HepG2 (cell line): ENCODE data around the gene HSPA5. TPM values are rescaled to one million over a fixed set of nuclear protein-coding genes. Genes with fewer than 3 reads are reported as not detected.

Source experiments
- ATAC-seq: fragments of 200-7000 bp; cut with Tn5 transposase; 3 replicates; pipeline ENCODE4 v1.9.1; 2020; ENCODE audit warnings: mild to moderate bottlenecking, moderate library complexity
- BruUV-seq: library from RNA; stranded (reverse); fragments of 400-500 nt; replicated peaks from 2 replicates; lab custom pipeline; 2021; lab: Mats Ljungman, UMichigan
- CTCF ChIA-PET: fragments of 300-600 bp; formaldehyde crosslinking; extraction: SDS; loops from one replicate; lab custom pipeline; 2021; ENCODE audit warnings: low total read pairs, inconsistent platforms, low intra/inter-chr PET ratio; lab: Yijun Ruan, JAX
- POLR2A ChIA-PET: fragments of 350-600 bp; sonication (Branson Sonifier 250); formaldehyde crosslinking; loops from one replicate; lab custom pipeline; 2020; ENCODE audit warnings: antibody characterized with exemption, inconsistent platforms; lab: Yijun Ruan, JAX
- DNase-seq: peaks from one replicate; pipeline ENCODE4 v3.0.0-alpha.2; 2015; ENCODE audit warnings: low spot score
- FAIRE-seq: peaks from 3 replicates; lab custom pipeline; 2011; peaks lifted over from hg19 to GRCh38; lab: Jason Lieb, UNC
- H2AFZ ChIP-seq: one replicate; pipeline ENCODE4 v1.6.1; 2011; ENCODE audit warnings: low read length, inconsistent platforms
- H3K27ac ChIP-seq: fragments of 300-600 bp; 3 replicates; pipeline ENCODE4 v1.8.0; 2011; ENCODE audit warnings: mixed run types, mild to moderate bottlenecking, mixed read lengths, low read length, inconsistent platforms; ENCODE audit not compliant: insufficient read depth; ENCODE audit errors: extremely low read length
- H3K27me3 ChIP-seq, 2 experiments: fragments of 200-600 bp in 1 of 2; 2 replicates in 1 of 2; 3 replicates in 1 of 2; pipeline versions ENCODE4 v1.6.0 to v1.8.0; 2011; ENCODE audit warnings: low read length in 2 of 2, mild to moderate bottlenecking in 2 of 2, moderate library complexity in 2 of 2, inconsistent platforms in 1 of 2; ENCODE audit not compliant: insufficient read depth in 2 of 2, control insufficient read depth in 1 of 2
- H3K36me3 ChIP-seq, 2 experiments: fragments of 200-600 bp in 1 of 2; replicated peaks in 1 of 2; 2 replicates in 1 of 2; 3 replicates in 1 of 2; pipeline versions ENCODE4 v1.5.1 to v1.8.0; 2011; ENCODE audit warnings: low read length in 2 of 2, inconsistent platforms in 1 of 2; ENCODE audit not compliant: insufficient read depth in 2 of 2, control insufficient read depth in 1 of 2
- H3K4me1 ChIP-seq: 2 replicates; pipeline ENCODE4 v1.5.1; 2012; ENCODE audit warnings: low read length, inconsistent platforms; ENCODE audit not compliant: insufficient read depth
- H3K4me2 ChIP-seq: 2 replicates; pipeline ENCODE4 v1.6.0; 2011; ENCODE audit warnings: low read depth, low read length, inconsistent platforms
- H3K4me3 ChIP-seq, 3 experiments: fragments of 200-600 bp in 1 of 3; sonication (generic), shearing (Covaris generic) in 1 of 3; replicated peaks in 1 of 3; 2 replicates each; pipeline ENCODE4 v1.5.1; 2011 to 2016; ENCODE audit warnings: low read length in 3 of 3, inconsistent platforms in 2 of 3, low read depth in 2 of 3, mild to moderate bottlenecking in 2 of 3, control low read depth in 1 of 3, mixed read lengths in 1 of 3; ENCODE audit not compliant: insufficient read depth in 1 of 3
- H3K79me2 ChIP-seq: one replicate; pipeline ENCODE4 v1.6.1; 2011; ENCODE audit warnings: low read length, inconsistent platforms; ENCODE audit not compliant: insufficient read depth
- H3K9ac ChIP-seq: 2 replicates; pipeline ENCODE4 v1.6.0; 2011; ENCODE audit warnings: mild to moderate bottlenecking, low read depth, low read length, inconsistent platforms; ENCODE audit not compliant: insufficient read depth
- H3K9me3 ChIP-seq: 2 replicates; pipeline ENCODE4 v1.5.1; 2012; ENCODE audit warnings: mild to moderate bottlenecking, low read length
- H4K20me1 ChIP-seq: 2 replicates; pipeline ENCODE4 v1.6.0; 2011; ENCODE audit warnings: inconsistent platforms, mild to moderate bottlenecking, low read length, moderate library complexity; ENCODE audit not compliant: insufficient read depth
- CREB1 ChIP-seq, 2 experiments: fragments of 450-650 bp in 1 of 2; IDR thresholded peaks; 2 replicates each; pipeline ENCODE4 v1.6.1; 2016 to 2017; ENCODE audit warnings: control low read depth in 1 of 2, mild to moderate bottlenecking in 1 of 2, missing compliant biosample characterization in 1 of 2, missing genetic modification characterization in 1 of 2
- ZNF121 ChIP-seq: sonication (generic); formaldehyde crosslinking; IDR thresholded peaks from 2 replicates; pipeline ENCODE4 v1.5.0; 2020; ENCODE audit warnings: mild to moderate bottlenecking, missing genetic modification reagents
- WGBS: methylation state at CpG from one replicate; pipeline ENCODE4 v1.1.6; 2017; ENCODE audit warnings: low lambda C conversion rate; 5-methylcytosine and 5-hydroxymethylcytosine counted together
- in situ Hi-C: cut with HindIII; loops from 2 replicates; pipeline ENCODE4 v1.10.0; 2017; ENCODE audit warnings: low pct_unique_long_range_greater_than_20kb; ENCODE audit not compliant: extremely low pct_ligation_motif_present
- intact Hi-C: fragments of 100-400 bp; cut with micrococcal nuclease; formaldehyde crosslinking; loops from one replicate; pipeline ENCODE4 v1.10.0; 2022; ENCODE audit not compliant: unreplicated experiment
- polyA plus RNA-seq, 8 experiments: library from polyadenylated mRNA; depleted of rRNA in 3 of 8; stranded (reverse) in 7 of 8; unstranded in 1 of 8; fragments of >200 nt; fragmentation: Illumina TruSeq in 4 of 8; extraction: Trizol in 4 of 8; gene quantifications; 2 replicates each; pipeline versions ENCODE4 v1.2.1 to v1.2.3, GENCODE V29; 2011 to 2016; ENCODE audit warnings: low read depth in 4 of 8, missing spikeins in 1 of 8, mixed read lengths in 1 of 8; ENCODE audit not compliant: insufficient read depth in 1 of 8
- total RNA-seq, 5 experiments: library from RNA; depleted of rRNA; stranded (reverse); fragments of >200 nt; fragmentation: Illumina TruSeq; extraction: Trizol; gene quantifications; 2 replicates each; pipeline ENCODE4 v1.2.3, GENCODE V29; 2016; ENCODE audit warnings: low read depth in 1 of 5
- TF ChIP-seq, protein P1 (sequence below): sonication (generic); formaldehyde crosslinking; IDR thresholded peaks from 2 replicates; pipeline ENCODE4 v1.4.0; 2020; ENCODE audit warnings: missing genetic modification reagents, borderline replicate concordance
- TF ChIP-seq, protein P2 (sequence below): sonication (generic); formaldehyde crosslinking; IDR thresholded peaks from 2 replicates; pipeline ENCODE4 v1.5.0; 2020; ENCODE audit warnings: mild to moderate bottlenecking, missing genetic modification reagents

Gene HSPA5
- total and polyA plus RNA-seq, 2 of the 13 experiments (the other 11 are each of a cell fraction or from before 2014, with no cell fraction given): 201 to 206 TPM

DNA sequence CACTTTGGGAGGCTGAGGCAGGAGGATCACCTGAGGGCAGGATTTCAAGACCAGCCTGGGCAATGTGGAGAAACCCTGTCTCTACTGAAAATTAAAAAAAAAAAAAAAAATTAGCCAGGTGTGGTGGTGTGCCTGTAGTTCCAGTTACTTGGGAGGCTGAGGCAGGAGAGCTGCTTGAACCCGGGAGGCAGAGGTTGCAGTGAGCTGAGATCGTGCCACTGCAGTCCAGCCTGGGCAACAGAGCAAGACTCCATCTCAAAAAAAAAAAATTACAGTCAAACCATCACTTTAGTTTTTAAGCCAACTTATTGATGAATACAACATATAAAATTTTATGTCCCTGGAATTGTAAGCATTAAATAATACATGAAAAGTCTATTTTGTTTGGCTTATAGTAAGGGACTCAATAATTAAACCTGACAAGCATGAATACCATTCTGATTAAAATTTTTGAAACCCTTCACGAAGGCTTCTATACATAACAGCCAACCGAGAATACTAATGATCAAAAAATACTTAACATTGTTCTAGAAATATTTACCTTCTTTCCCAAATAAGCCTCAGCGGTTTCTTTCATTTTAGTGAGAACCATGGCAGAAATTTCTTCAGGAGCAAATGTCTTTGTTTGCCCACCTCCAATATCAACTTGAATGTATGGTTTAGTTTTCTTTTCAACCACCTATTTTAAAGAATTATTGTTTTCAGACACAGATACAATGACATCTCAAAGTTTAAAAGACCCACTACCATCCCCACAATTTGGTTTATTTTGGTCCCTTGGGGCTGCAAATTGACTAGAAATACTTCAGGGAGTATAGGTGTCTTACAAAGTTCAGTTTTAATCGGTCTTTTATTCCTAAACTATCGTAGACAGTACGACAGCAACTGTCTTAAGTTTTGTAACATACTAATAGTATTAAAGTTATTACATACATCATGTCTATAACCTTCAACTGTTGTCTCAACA is 1.2 kb downstream of the HSPA5 start:
- no peak for FAIRE-seq
- Histone ChIP-seq H4K20me1 (peaks cover 56% of the 10 kb centered on the region), H3K4me3 (peak overlapping the region; percentile 80 to 98 (median 97)), H3K27me3 (no peaks in the 10 kb centered on the region; a peak in 1 of 5 replicates), H3K9me3 (no peaks in the 10 kb centered on the region), H2AFZ (no peak overlapping the region), H3K36me3 (peaks cover 7 to 44% of the 10 kb centered on the region in 2 experiments), H3K4me2 (peak overlapping the region; percentile 72), H3K9ac (peak overlapping the region; percentile 99), H3K4me1 (peaks cover 62% of the 10 kb centered on the region)
- WGBS: 5% methylated on average over 8 of the region's 8 CpGs
- no TSS peak for BruUV-seq
- no peak for ATAC-seq
- CTCF ChIA-PET: no interaction called here
- TF ChIP-seq, protein P1, sequence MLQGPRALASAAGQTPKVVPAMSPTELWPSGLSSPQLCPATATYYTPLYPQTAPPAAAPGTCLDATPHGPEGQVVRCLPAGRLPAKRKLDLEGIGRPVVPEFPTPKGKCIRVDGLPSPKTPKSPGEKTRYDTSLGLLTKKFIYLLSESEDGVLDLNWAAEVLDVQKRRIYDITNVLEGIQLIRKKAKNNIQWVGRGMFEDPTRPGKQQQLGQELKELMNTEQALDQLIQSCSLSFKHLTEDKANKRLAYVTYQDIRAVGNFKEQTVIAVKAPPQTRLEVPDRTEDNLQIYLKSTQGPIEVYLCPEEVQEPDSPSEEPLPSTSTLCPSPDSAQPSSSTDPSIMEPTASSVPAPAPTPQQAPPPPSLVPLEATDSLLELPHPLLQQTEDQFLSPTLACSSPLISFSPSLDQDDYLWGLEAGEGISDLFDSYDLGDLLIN: no peak
- TF ChIP-seq ZNF121 (CRISPR knock-in tag) (peak; percentile 86), CREB1 (IDR thresholded peaks at IDR 0.05) (no peak), CREB1 (CRISPR knock-in tag; IDR thresholded peaks at IDR 0.05) (0 out of 2 replicates have a peak, but pooled peaks have one; percentile 10)
- TF ChIP-seq, protein P2, sequence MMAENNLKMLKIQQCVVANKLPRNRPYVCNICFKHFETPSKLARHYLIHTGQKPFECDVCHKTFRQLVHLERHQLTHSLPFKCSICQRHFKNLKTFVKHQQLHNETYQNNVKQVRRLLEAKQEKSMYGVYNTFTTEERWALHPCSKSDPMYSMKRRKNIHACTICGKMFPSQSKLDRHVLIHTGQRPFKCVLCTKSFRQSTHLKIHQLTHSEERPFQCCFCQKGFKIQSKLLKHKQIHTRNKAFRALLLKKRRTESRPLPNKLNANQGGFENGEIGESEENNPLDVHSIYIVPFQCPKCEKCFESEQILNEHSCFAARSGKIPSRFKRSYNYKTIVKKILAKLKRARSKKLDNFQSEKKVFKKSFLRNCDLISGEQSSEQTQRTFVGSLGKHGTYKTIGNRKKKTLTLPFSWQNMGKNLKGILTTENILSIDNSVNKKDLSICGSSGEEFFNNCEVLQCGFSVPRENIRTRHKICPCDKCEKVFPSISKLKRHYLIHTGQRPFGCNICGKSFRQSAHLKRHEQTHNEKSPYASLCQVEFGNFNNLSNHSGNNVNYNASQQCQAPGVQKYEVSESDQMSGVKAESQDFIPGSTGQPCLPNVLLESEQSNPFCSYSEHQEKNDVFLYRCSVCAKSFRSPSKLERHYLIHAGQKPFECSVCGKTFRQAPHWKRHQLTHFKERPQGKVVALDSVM (CRISPR knock-in tag): peak; percentile 50; the same call in 1 of the 2 replicates
- TF ChIP-seq, all 625 proteins: peak for 3
- intact Hi-C loops (loop anchor here (2.0 kb wide), 2 partner anchors 39 to 57 kb away; partner anchors contain the start of gene RABEPK), in situ Hi-C loops (no loop called here)
- peaks cover 52% of the 10 kb centered on the region for H3K79me2 ChIP-seq
- DNase-seq: no peak
- peak overlapping the region; percentile 91 for H3K27ac ChIP-seq
- POLR2A ChIA-PET: interaction anchor here (0.6 to 3.1 kb wide), 11 partner anchors 17 to 470 kb away, joined by 3 to 73 read pairs (median 11); partner anchors contain the start of genes GAPVD1 and RABEPK
